GM12875 (cell line): ENCODE measurements around the gene CLIC5.

Source experiments
- H3K4me3 ChIP-seq: one replicate; pipeline ENCODE4 v1.5.1; 2011; ENCODE audit warnings: low read depth, low read length, control low read depth
- CTCF ChIP-seq: IDR thresholded peaks from 2 replicates; pipeline ENCODE4 v1.5.1; 2011; ENCODE audit warnings: low read depth, mild to moderate bottlenecking, control low read depth, inconsistent platforms, low read length, moderate library complexity, borderline replicate concordance; ENCODE audit not compliant: insufficient read depth

Gene CLIC5

GRCh38 chr6:46013639-46014038 lies 2.0 kb downstream of the CLIC5 start:
- no peak overlapping the region for H3K4me3 ChIP-seq
- no peak for TF ChIP-seq CTCF

GRCh38 chr6:46012834-46013233 lies 2.8 kb downstream of the CLIC5 start:
- no peak for TF ChIP-seq CTCF
- H3K4me3 ChIP-seq: no peak overlapping the region

GRCh38 chr6:46011188-46012085 lies 4.2 kb downstream of the CLIC5 start:
- TF ChIP-seq CTCF: no peak
- no peak overlapping the region for H3K4me3 ChIP-seq

- H3K4me3 ChIP-seq: no peak overlapping the region
- no peak for TF ChIP-seq CTCF
Observed at GRCh38 chr6:46010771-46011170, 4.9 kb downstream of the CLIC5 start.

- no peak overlapping the region for H3K4me3 ChIP-seq
- no peak for TF ChIP-seq CTCF
Observed at GRCh38 chr6:46010270-46010669, 5.4 kb downstream of the CLIC5 start.

GRCh38 chr6:46002264-46002663 lies 13.4 kb downstream of the CLIC5 start:
- H3K4me3 ChIP-seq: no peak overlapping the region
- TF ChIP-seq CTCF: no peak

- no peak for TF ChIP-seq CTCF
Observed at GRCh38 chr6:46000905-46001304, 14.8 kb downstream of the CLIC5 start.

More at GRCh38 chr6:46000905-46001304, 14.8 kb downstream of the CLIC5 start:
- no peak overlapping the region for H3K4me3 ChIP-seq
